Activated T-cell treated with anti-CD3 and anti-CD28 coated beads for 4 hours (primary cell): Measurements from ENCODE around the gene MRTFA.

Experiments
- DNase-seq: peaks from one replicate; pipeline ENCODE4 v3.0.0-alpha.2; 2020

The MRTFA gene

GRCh38 chr22:40407831-40408717 lies 228.4 kb downstream of the MRTFA start:
- no peak for DNase-seq

- DNase-seq, result no peak
Observed at GRCh38 chr22:40407021-40407761, 229.3 kb downstream of the MRTFA start.

GRCh38 chr22:40406063-40406890 lies 230.2 kb downstream of the MRTFA start:
- DNase-seq, result no peak

- no peak for DNase-seq
Observed at GRCh38 chr22:40405178-40406062, 231.1 kb downstream of the MRTFA start.

GRCh38 chr22:40404251-40405177 lies 232.0 kb downstream of the MRTFA start:
- no peak for DNase-seq

- no peak for DNase-seq
Observed at GRCh38 chr22:40403651-40404050, 232.9 kb downstream of the MRTFA start.

GRCh38 chr22:40403141-40403540 lies 233.4 kb downstream of the MRTFA start:
- no peak for DNase-seq

- no peak for DNase-seq
Observed at GRCh38 chr22:40401981-40402406, 234.5 kb downstream of the MRTFA start.

- DNase-seq, result peak; percentile 36
Observed at GRCh38 chr22:40401532-40401931, 235.0 kb downstream of the MRTFA start.

- no peak for DNase-seq
Observed at GRCh38 chr22:40400159-40400558, 236.4 kb downstream of the MRTFA start.

GRCh38 chr22:40399621-40400020 lies 236.9 kb downstream of the MRTFA start:
- DNase-seq, result no peak

- DNase-seq, result no peak
Observed at GRCh38 chr22:40397396-40397795, 239.1 kb downstream of the MRTFA start.

- DNase-seq, result no peak
Observed at GRCh38 chr22:40396882-40397281, 239.6 kb downstream of the MRTFA start.

GRCh38 chr22:40395607-40396006 lies 240.9 kb downstream of the MRTFA start:
- DNase-seq, result no peak

- DNase-seq, result no peak
Observed at GRCh38 chr22:40394607-40395006, 241.9 kb downstream of the MRTFA start.

- DNase-seq, result no peak
Observed at GRCh38 chr22:40392618-40393017, 243.9 kb downstream of the MRTFA start.

- no peak for DNase-seq
Observed at GRCh38 chr22:40391417-40391816, 245.1 kb downstream of the MRTFA start.

- no peak for DNase-seq
Observed at GRCh38 chr22:40388231-40388630, 248.3 kb downstream of the MRTFA start.

GRCh38 chr22:40387746-40388145 lies 248.8 kb downstream of the MRTFA start:
- DNase-seq, result no peak

GRCh38 chr22:40385036-40385782 lies 251.3 kb downstream of the MRTFA start:
- no peak for DNase-seq
